OCI-LY7 (cell line): ENCODE results near the gene CRYZL1.

ENCODE experiments used
- EZH2phosphoT487 ChIP-seq: fragments of 200-600 bp; sonication (generic); IDR thresholded peaks from 2 replicates; pipeline ENCODE4 v1.6.1; 2018; ENCODE audit warnings: low read depth, borderline replicate concordance, mild to moderate bottlenecking, mixed run types, antibody characterized with exemption, low read length, moderate library complexity, mixed read lengths
- TF ChIP-seq, protein P1 (sequence below): fragments of 200-600 bp; sonication (generic); conservative IDR thresholded peaks from 2 replicates; pipeline ENCODE4 v1.5.1; 2014; ENCODE audit warnings: mild to moderate bottlenecking, antibody characterized with exemption, low read length, moderate library complexity, mixed read lengths

DNA sequence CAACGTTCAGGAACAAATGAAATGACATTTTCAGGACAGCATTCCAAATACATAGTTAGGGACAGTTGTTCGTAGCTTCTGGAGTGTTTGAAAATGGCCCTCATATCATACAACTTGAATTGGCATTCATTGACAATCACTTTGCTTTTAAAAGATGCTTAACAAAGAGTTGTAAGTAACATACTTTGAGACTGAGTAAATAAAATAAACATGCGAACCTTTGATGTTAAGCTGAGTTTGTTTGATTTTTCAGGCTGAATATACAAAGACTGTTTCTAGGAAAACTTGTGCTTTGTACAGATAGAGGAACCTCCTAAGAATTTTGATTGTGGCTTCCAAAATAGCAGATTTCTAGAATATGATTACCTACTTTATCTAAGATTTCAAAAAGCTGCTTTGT, 46.1 kb upstream of the CRYZL1 start:
- TF ChIP-seq, protein P1, sequence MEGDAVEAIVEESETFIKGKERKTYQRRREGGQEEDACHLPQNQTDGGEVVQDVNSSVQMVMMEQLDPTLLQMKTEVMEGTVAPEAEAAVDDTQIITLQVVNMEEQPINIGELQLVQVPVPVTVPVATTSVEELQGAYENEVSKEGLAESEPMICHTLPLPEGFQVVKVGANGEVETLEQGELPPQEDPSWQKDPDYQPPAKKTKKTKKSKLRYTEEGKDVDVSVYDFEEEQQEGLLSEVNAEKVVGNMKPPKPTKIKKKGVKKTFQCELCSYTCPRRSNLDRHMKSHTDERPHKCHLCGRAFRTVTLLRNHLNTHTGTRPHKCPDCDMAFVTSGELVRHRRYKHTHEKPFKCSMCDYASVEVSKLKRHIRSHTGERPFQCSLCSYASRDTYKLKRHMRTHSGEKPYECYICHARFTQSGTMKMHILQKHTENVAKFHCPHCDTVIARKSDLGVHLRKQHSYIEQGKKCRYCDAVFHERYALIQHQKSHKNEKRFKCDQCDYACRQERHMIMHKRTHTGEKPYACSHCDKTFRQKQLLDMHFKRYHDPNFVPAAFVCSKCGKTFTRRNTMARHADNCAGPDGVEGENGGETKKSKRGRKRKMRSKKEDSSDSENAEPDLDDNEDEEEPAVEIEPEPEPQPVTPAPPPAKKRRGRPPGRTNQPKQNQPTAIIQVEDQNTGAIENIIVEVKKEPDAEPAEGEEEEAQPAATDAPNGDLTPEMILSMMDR = no peak
- no peak for TF ChIP-seq EZH2phosphoT487
